ENCODE measurements around the gene SAMSN1.

- TF ChIP-seq CTCF (IDR thresholded peaks at IDR 0.05) (no peak), EP300 (IDR thresholded peaks at IDR 0.05) (no peak)
Measured at GRCh38 chr21:14545906-14546480, at the start of gene SAMSN1.

Data from gastroesophageal sphincter (tissue), 3 donors.